Activated CD4-positive, alpha-beta T cell treated with anti-CD3 and anti-CD28 coated beads, Interleukin-2, amount 10 ng/mL, durations not matched to agents 24 days and 14 days (primary cell): ENCODE data around the gene NTF3. TPM values are rescaled to one million over a fixed set of nuclear protein-coding genes. Genes with fewer than 3 reads are reported as not detected.

Experiments
- DNase-seq: peaks from one replicate; pipeline ENCODE4 v3.0.0; 2022
- H3K27ac Mint-ChIP-seq: one replicate; pipeline ENCODE4 v1.8.0; 2022; ENCODE audit warnings: mild to moderate bottlenecking, mixed read lengths
- H3K27me3 Mint-ChIP-seq: one replicate; pipeline ENCODE4 v1.8.0; 2022; ENCODE audit warnings: mixed read lengths
- H3K36me3 Mint-ChIP-seq: one replicate; pipeline ENCODE4 v1.8.0; 2022; ENCODE audit warnings: low read depth, mild to moderate bottlenecking, mixed read lengths
- H3K4me1 Mint-ChIP-seq: one replicate; pipeline ENCODE4 v1.8.0; 2021; ENCODE audit warnings: mixed read lengths
- H3K4me3 Mint-ChIP-seq: one replicate; pipeline ENCODE4 v1.8.0; 2022; ENCODE audit warnings: mild to moderate bottlenecking, moderate library complexity, mixed read lengths
- H3K9me3 Mint-ChIP-seq: one replicate; pipeline ENCODE4 v1.8.0; 2021; ENCODE audit warnings: mixed read lengths
- intact Hi-C: fragments of 100-400 bp; cut with micrococcal nuclease; formaldehyde crosslinking; loops from one replicate; pipeline ENCODE4 v1.15.1; 2023
- total RNA-seq: library from RNA; stranded (reverse); gene quantifications from 2 replicates; pipeline ENCODE4 v1.2.3, GENCODE V29; 2022

Gene NTF3
- total RNA-seq: not detected in 2 replicates

- no peak within 1 kb of the TSS for H3K4me3 Mint-ChIP-seq
- H3K36me3 Mint-ChIP-seq: no peaks in the 10 kb centered on the region
- peaks cover 43% of the 10 kb centered on the region for H3K27me3 Mint-ChIP-seq
- intact Hi-C loops: no loop called here
- no peaks in the 10 kb centered on the region for H3K9me3 Mint-ChIP-seq
- H3K4me1 Mint-ChIP-seq: peaks cover 4% of the 10 kb centered on the region
- peak within 1 kb of the TSS; percentile 26 for H3K27ac Mint-ChIP-seq
- no peak for DNase-seq
These were observed at the start of gene NTF3 for GRCh38 chr12:5432011-5432400. Gene NTF3 (plus strand): TSS chr12:5432108. CDS start chr12:5432325, 217 bp downstream.

GRCh38 chr12:5384015-5384414, 47.9 kb upstream of the NTF3 start:
- no peak for DNase-seq
- Mint-ChIP-seq H3K9me3 (no peaks in the 10 kb centered on the region), H3K27me3 (no peaks in the 10 kb centered on the region), H3K4me1 (no peaks in the 10 kb centered on the region), H3K36me3 (no peaks in the 10 kb centered on the region), H3K27ac (no peak overlapping the region), H3K4me3 (no peak overlapping the region)
- intact Hi-C loops: no loop called here

- intact Hi-C loops: no loop called here
- H3K4me1 Mint-ChIP-seq: no peaks in the 10 kb centered on the region
- H3K36me3 Mint-ChIP-seq: no peaks in the 10 kb centered on the region
- no peaks in the 10 kb centered on the region for H3K27me3 Mint-ChIP-seq
- H3K27ac Mint-ChIP-seq: no peak overlapping the region
- no peaks in the 10 kb centered on the region for H3K9me3 Mint-ChIP-seq
- no peak overlapping the region for H3K4me3 Mint-ChIP-seq
- no peak for DNase-seq
These were observed 43.0 kb upstream of the NTF3 start for GRCh38 chr12:5388581-5389535.

GRCh38 chr12:5390174-5390799, 41.6 kb upstream of the NTF3 start:
- intact Hi-C loops: no loop called here
- no peak overlapping the region for H3K27ac Mint-ChIP-seq
- no peaks in the 10 kb centered on the region for H3K36me3 Mint-ChIP-seq
- H3K4me3 Mint-ChIP-seq: no peak overlapping the region
- no peaks in the 10 kb centered on the region for H3K4me1 Mint-ChIP-seq
- no peaks in the 10 kb centered on the region for H3K9me3 Mint-ChIP-seq
- DNase-seq: no peak
- H3K27me3 Mint-ChIP-seq: peaks cover 3% of the 10 kb centered on the region

GRCh38 chr12:5391653-5392052, 40.3 kb upstream of the NTF3 start:
- H3K27me3 Mint-ChIP-seq: peaks cover 9% of the 10 kb centered on the region
- H3K27ac Mint-ChIP-seq: no peak overlapping the region
- H3K36me3 Mint-ChIP-seq: no peaks in the 10 kb centered on the region
- no peaks in the 10 kb centered on the region for H3K9me3 Mint-ChIP-seq
- intact Hi-C loops: no loop called here
- DNase-seq: no peak
- H3K4me1 Mint-ChIP-seq: no peaks in the 10 kb centered on the region
- H3K4me3 Mint-ChIP-seq: no peak overlapping the region

GRCh38 chr12:5392961-5393360, 38.9 kb upstream of the NTF3 start:
- no peaks in the 10 kb centered on the region for H3K9me3 Mint-ChIP-seq
- H3K27ac Mint-ChIP-seq: no peak overlapping the region
- intact Hi-C loops: no loop called here
- no peaks in the 10 kb centered on the region for H3K36me3 Mint-ChIP-seq
- H3K4me3 Mint-ChIP-seq: no peak overlapping the region
- no peaks in the 10 kb centered on the region for H3K4me1 Mint-ChIP-seq
- no peak for DNase-seq
- H3K27me3 Mint-ChIP-seq: peaks cover 11% of the 10 kb centered on the region

GRCh38 chr12:5395443-5396271, 36.3 kb upstream of the NTF3 start:
- Mint-ChIP-seq H3K27ac (no peak overlapping the region), H3K4me3 (no peak overlapping the region), H3K36me3 (no peaks in the 10 kb centered on the region), H3K4me1 (no peaks in the 10 kb centered on the region), H3K9me3 (no peaks in the 10 kb centered on the region), H3K27me3 (peaks cover 13% of the 10 kb centered on the region)
- intact Hi-C loops: no loop called here
- no peak for DNase-seq

- H3K4me1 Mint-ChIP-seq: no peaks in the 10 kb centered on the region
- no peaks in the 10 kb centered on the region for H3K9me3 Mint-ChIP-seq
- DNase-seq: no peak
- H3K27me3 Mint-ChIP-seq: peaks cover 18% of the 10 kb centered on the region
- H3K27ac Mint-ChIP-seq: no peak overlapping the region
- H3K36me3 Mint-ChIP-seq: no peaks in the 10 kb centered on the region
- no peak overlapping the region for H3K4me3 Mint-ChIP-seq
- intact Hi-C loops: no loop called here
These were observed 35.4 kb upstream of the NTF3 start for GRCh38 chr12:5396541-5396940.

GRCh38 chr12:5399266-5399665, 32.6 kb upstream of the NTF3 start:
- H3K36me3 Mint-ChIP-seq: no peaks in the 10 kb centered on the region
- no peak for DNase-seq
- no peak overlapping the region for H3K27ac Mint-ChIP-seq
- H3K27me3 Mint-ChIP-seq: peaks cover 35% of the 10 kb centered on the region
- H3K4me3 Mint-ChIP-seq: no peak overlapping the region
- intact Hi-C loops: no loop called here
- no peaks in the 10 kb centered on the region for H3K9me3 Mint-ChIP-seq
- H3K4me1 Mint-ChIP-seq: no peaks in the 10 kb centered on the region

- Mint-ChIP-seq H3K4me1 (no peaks in the 10 kb centered on the region), H3K9me3 (no peaks in the 10 kb centered on the region), H3K36me3 (no peaks in the 10 kb centered on the region), H3K27ac (no peak overlapping the region), H3K27me3 (peaks cover 29% of the 10 kb centered on the region), H3K4me3 (no peak overlapping the region)
- intact Hi-C loops: no loop called here
- no peak for DNase-seq
These were observed 29.6 kb upstream of the NTF3 start for GRCh38 chr12:5402009-5402935.

GRCh38 chr12:5403411-5403810, 28.5 kb upstream of the NTF3 start:
- Mint-ChIP-seq H3K4me3 (no peak overlapping the region), H3K4me1 (no peaks in the 10 kb centered on the region), H3K27ac (no peak overlapping the region), H3K9me3 (no peaks in the 10 kb centered on the region), H3K27me3 (peaks cover 28% of the 10 kb centered on the region), H3K36me3 (no peaks in the 10 kb centered on the region)
- no peak for DNase-seq
- intact Hi-C loops: no loop called here

GRCh38 chr12:5407034-5407856, 24.7 kb upstream of the NTF3 start:
- Mint-ChIP-seq H3K36me3 (no peaks in the 10 kb centered on the region), H3K4me1 (no peaks in the 10 kb centered on the region), H3K27ac (no peak overlapping the region), H3K9me3 (no peaks in the 10 kb centered on the region), H3K4me3 (no peak overlapping the region), H3K27me3 (peaks cover 17% of the 10 kb centered on the region)
- DNase-seq: no peak
- intact Hi-C loops: no loop called here
